A549 (cell line): ENCODE measurements around the gene TP73. TPM values are rescaled to one million over a fixed set of nuclear protein-coding genes. Genes with fewer than 3 reads are reported as not detected.

ENCODE experiments used
- ATAC-seq, 2 experiments: fragments of 200-7000 bp in 1 of 2; fragments of >200 bp in 1 of 2; cut with Nextera tagmentation in 1 of 2; cut with Tn5 transposase in 1 of 2; 3 replicates each; pipeline versions ENCODE4 v1.8.0 to v1.9.1; 2018 to 2020; ENCODE audit warnings: mild to moderate bottlenecking in 1 of 2, moderate library complexity in 1 of 2
- CTCF ChIA-PET: fragments of 300-600 bp; sonication (Branson Sonifier 250); formaldehyde crosslinking; extraction: SDS; loops from one replicate; lab custom pipeline; 2021; ENCODE audit warnings: antibody characterized with exemption, inconsistent platforms; lab: Yijun Ruan, JAX
- POLR2A ChIA-PET: fragments of 350-600 bp; formaldehyde crosslinking; extraction: SDS; loops from one replicate; lab custom pipeline; 2021; ENCODE audit warnings: antibody characterized with exemption, inconsistent platforms; lab: Yijun Ruan, JAX
- DNase-seq, 2 experiments: peaks; one replicate each; pipeline versions ENCODE4 v3.0.0 to v3.0.0-alpha.2; 2011 to 2016; ENCODE audit warnings: low read depth in 1 of 2, low spot score in 1 of 2
- FAIRE-seq: peaks from 2 replicates; lab custom pipeline; 2011; peaks lifted over from hg19 to GRCh38; lab: Jason Lieb, UNC
- H3K27ac ChIP-seq, 2 experiments: fragments of >200 bp; sonication (Bioruptor Twin); formaldehyde crosslinking; 3 replicates each; pipeline ENCODE4 v1.5.1; 2016 to 2017
- H3K4me1 ChIP-seq: fragments of >200 bp; sonication (Bioruptor Twin); formaldehyde crosslinking; 3 replicates; pipeline ENCODE4 v1.6.1; 2016
- H3K4me2 ChIP-seq: fragments of >200 bp; sonication (Bioruptor Twin); formaldehyde crosslinking; 3 replicates; pipeline ENCODE4 v1.6.1; 2016
- H3K4me3 ChIP-seq: fragments of >200 bp; sonication (Bioruptor Twin); formaldehyde crosslinking; 3 replicates; pipeline ENCODE4 v1.5.1; 2016
- H3K9me3 ChIP-seq: fragments of >200 bp; sonication (Bioruptor Twin); formaldehyde crosslinking; 3 replicates; pipeline ENCODE4 v1.6.1; 2016
- ATOH8 ChIP-seq: fragments of 250-450 bp; sonication (Bioruptor Pico); IDR thresholded peaks from 2 replicates; pipeline ENCODE4 v1.5.0; 2020; ENCODE audit warnings: low read depth, mild to moderate bottlenecking, moderate library complexity
- E2F6 ChIP-seq: IDR thresholded peaks from 2 replicates; pipeline ENCODE4 v1.6.1; 2012; ENCODE audit warnings: low read depth, borderline replicate concordance
- EHMT2 ChIP-seq: fragments of 200-600 bp; sonication (generic); IDR thresholded peaks from 2 replicates; pipeline ENCODE4 v1.6.1; 2016; ENCODE audit warnings: antibody characterized with exemption, low read depth, mild to moderate bottlenecking, moderate library complexity
- EP300 ChIP-seq, 2 experiments: fragments of >200 bp; sonication (Bioruptor Twin); formaldehyde crosslinking; IDR thresholded peaks; 2 replicates in 1 of 2; 3 replicates in 1 of 2; pipeline ENCODE4 v1.6.1; 2016 to 2017
- FOSB ChIP-seq: fragments of 250-450 bp; sonication (Bioruptor Pico); IDR thresholded peaks from 2 replicates; pipeline ENCODE4 v1.5.0; 2020; ENCODE audit warnings: mild to moderate bottlenecking, moderate library complexity
- FOXS1 ChIP-seq: fragments of 250-450 bp; sonication (Bioruptor Pico); IDR thresholded peaks from 2 replicates; pipeline ENCODE4 v1.5.0; 2020; ENCODE audit warnings: mild to moderate bottlenecking, moderate library complexity
- GATA3 ChIP-seq: IDR thresholded peaks from 2 replicates; pipeline ENCODE4 v1.6.1; 2012; ENCODE audit warnings: borderline replicate concordance
- HEYL ChIP-seq: fragments of 250-450 bp; sonication (Bioruptor Pico); IDR thresholded peaks from 2 replicates; pipeline ENCODE4 v1.8.0; 2021; ENCODE audit warnings: mild to moderate bottlenecking, moderate library complexity
- HOXB13 ChIP-seq: fragments of 250-450 bp; sonication (Bioruptor Pico); IDR thresholded peaks from 2 replicates; pipeline ENCODE4 v1.5.0; 2020; ENCODE audit warnings: low read depth, mild to moderate bottlenecking, moderate library complexity
- MAFK ChIP-seq: fragments of 450-650 bp; IDR thresholded peaks from 2 replicates; pipeline ENCODE4 v1.6.1; 2014; ENCODE audit not compliant: partially characterized antibody
- NFE2L2 ChIP-seq: fragments of 150-350 bp; conservative IDR thresholded peaks from 2 replicates; pipeline ENCODE4 v1.6.1; 2014; ENCODE audit warnings: low read length
- NR3C1 ChIP-seq: fragments of >200 bp; sonication (Bioruptor Twin); formaldehyde crosslinking; IDR thresholded peaks from 3 replicates; pipeline ENCODE4 v1.6.1; 2017
- POLR2A ChIP-seq: IDR thresholded peaks from 2 replicates; pipeline ENCODE4 v1.6.1; 2012; ENCODE audit warnings: mild to moderate bottlenecking, low read length
- RCOR1 ChIP-seq: fragments of 150-350 bp; IDR thresholded peaks from 2 replicates; pipeline ENCODE4 v1.6.1; 2014; ENCODE audit warnings: antibody characterized with exemption, low read length, low read depth
- RNF2 ChIP-seq: fragments of 200-600 bp; sonication (generic); IDR thresholded peaks from 2 replicates; pipeline ENCODE4 v1.6.1; 2016; ENCODE audit warnings: low read depth, mild to moderate bottlenecking, antibody characterized with exemption, moderate library complexity, borderline replicate concordance
- SREBF2 ChIP-seq: fragments of 450-650 bp; IDR thresholded peaks from 2 replicates; pipeline ENCODE4 v1.6.1; 2014; ENCODE audit warnings: mild to moderate bottlenecking, moderate library complexity
- ZC3H11A ChIP-seq: fragments of 450-650 bp; IDR thresholded peaks from 2 replicates; pipeline ENCODE4 v1.6.1; 2014; ENCODE audit warnings: antibody characterized with exemption, mild to moderate bottlenecking
- WGBS: methylation state at CpG from one replicate; pipeline ENCODE4 v1.1.6; 2017; ENCODE audit errors: missing lambda C conversion rate; 5-methylcytosine and 5-hydroxymethylcytosine counted together
- polyA plus RNA-seq, 4 experiments: library from polyadenylated mRNA; depleted of rRNA in 3 of 4; stranded (reverse); fragments of >200 nt; fragmentation: RNase III in 1 of 4; extraction: RNeasy Plus Mini Kit Qiagen cat#74134 plus additional on column Dnase treatment in 1 of 4; gene quantifications; 2 replicates in 3 of 4; 3 replicates in 1 of 4; pipeline ENCODE4 v1.2.3, GENCODE V29; 2011 to 2017
- TF ChIP-seq, protein P1 (sequence below): fragments of 450-650 bp; IDR thresholded peaks from 2 replicates; pipeline ENCODE4 v1.6.1; 2014; ENCODE audit warnings: antibody characterized with exemption

TP73 gene
- polyA plus RNA-seq, 2 of the 4 experiments (the other 2 are of a cell fraction): 0.01 to 0.25 TPM

DNA sequence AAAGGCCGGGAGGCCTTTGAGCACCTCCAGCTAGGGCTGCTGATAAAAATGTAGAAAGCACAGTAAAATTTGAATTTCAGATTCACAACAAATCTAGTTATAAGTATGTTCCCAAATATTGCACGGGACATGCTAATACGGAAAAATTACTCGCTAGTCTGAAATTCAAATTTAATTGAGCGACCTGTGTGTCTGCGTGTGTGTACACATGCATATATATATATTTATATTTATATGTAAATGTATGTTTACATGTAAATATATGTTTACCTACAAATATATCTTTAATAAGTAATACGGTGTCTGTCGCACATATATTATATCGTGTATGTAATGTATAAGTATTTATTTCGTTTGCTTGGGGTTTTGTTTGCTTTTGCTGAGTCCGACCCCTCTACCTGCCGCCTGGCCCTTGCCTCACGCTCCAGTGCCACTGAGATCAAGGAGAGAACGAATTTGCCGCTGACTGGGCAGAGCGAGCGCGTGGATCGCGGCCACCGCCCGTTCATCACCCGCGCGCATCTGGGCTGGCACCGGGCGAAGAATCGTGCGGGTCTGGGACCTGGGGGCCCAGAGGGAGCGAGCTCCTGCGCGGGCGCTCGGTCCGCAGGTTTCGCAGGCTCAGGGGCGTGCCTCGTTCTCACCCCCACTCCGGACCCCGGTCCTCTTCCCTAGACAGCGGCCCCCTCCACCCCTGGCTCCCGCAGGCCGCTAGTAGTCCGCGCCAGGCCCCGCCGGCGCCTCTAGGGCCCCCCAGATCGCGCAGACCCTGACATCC, 1.9 kb upstream of the TP73 start:
- Histone ChIP-seq H3K4me3 (peak overlapping the region; percentile 96; the same call in 2 of the 3 replicates), H3K27ac (no peak overlapping the region), H3K4me1 (peaks cover 11% of the 10 kb centered on the region; the same call in 2 of the 3 replicates)
- no peak for ATAC-seq
- CTCF ChIA-PET: interaction anchor here (0.9 kb wide), 1 partner anchor 197 kb away, joined by 3 read pairs; no protein-coding TSS in a partner anchor
- POLR2A ChIA-PET: no interaction called here
- TF ChIP-seq NR3C1: no peak
- no peak for TF ChIP-seq SREBF2
- no peak for TF ChIP-seq MAFK
- no peak for TF ChIP-seq RNF2
- TF ChIP-seq ATOH8: no peak
- no peak for TF ChIP-seq FOSB (CRISPR knock-in tag)
- TF ChIP-seq, all 56 proteins: peak for 0
- no peak for DNase-seq
- FAIRE-seq: no peak
- 81% methylated on average over 38 of the region's 50 CpGs for WGBS
- H3K9me3 ChIP-seq: no peaks in the 10 kb centered on the region
- peak overlapping the region; percentile 93; the same call in 2 of the 3 replicates for H3K4me2 ChIP-seq

DNA sequence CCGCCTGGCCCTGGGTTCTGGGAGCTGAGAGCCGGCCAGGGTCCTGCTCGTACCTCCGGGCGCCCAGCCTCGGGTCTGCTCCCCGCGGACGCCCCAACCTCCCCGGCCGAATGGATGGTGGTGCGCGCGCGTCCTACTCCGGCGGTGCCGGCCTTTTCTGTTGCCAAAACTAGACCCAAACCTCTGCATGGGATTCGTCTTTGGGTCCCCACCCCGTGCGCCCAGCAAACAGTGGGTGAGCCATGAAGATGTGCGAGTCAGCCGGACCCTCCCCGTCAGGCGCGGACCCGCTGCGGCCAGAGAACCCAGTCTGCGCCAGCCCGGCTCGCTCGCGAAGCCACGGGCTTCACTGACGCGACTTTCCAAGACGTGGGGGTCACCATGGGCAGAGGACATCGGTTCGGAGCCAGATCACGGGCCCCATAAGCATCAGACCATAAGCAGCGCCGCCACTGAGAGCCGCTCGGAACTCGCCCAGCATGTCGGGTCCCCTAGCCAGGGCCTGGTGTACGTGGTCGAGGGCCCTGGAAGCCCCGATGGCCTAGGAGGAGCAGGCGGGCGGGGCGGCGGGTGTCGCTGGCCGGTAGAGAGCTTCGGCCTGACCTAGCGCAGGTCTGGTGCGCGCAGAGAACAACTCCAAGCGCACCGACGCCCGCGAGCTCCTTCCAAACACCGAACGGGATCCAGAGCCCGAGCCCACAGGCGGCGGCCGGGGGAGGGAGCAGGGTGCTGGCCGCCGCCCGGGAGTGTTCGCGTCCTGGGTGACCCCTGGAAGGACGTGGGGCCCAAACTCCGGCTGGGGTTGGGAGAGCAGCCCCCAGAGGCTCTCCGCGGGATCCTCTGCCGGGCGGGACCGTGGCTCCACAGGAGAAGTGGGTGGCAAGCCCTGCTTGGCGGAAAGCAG, 1.0 kb upstream of the TP73 start:
- H3K4me1 ChIP-seq: peaks cover 11% of the 10 kb centered on the region; the same call in 2 of the 3 replicates
- H3K9me3 ChIP-seq: no peaks in the 10 kb centered on the region
- no peak for TF ChIP-seq MAFK
- no peak for TF ChIP-seq RNF2
- no peak for TF ChIP-seq EHMT2
- no peak for TF ChIP-seq NFE2L2
- no peak for FAIRE-seq
- peak overlapping the region; percentile 89 for H3K4me2 ChIP-seq
- WGBS: 76% methylated on average over 54 of the region's 83 CpGs
- CTCF ChIA-PET: no interaction called here
- POLR2A ChIA-PET: no interaction called here
- peak in 1 of 2 experiments; percentile 13; a peak in 3 of 6 replicates for ATAC-seq
- DNase-seq: peak in 1 of 2 experiments; percentile 19
- peak overlapping the region; percentile 46 for H3K4me3 ChIP-seq
- peak overlapping the region in 1 of 2 experiments; percentile 69; a peak in 2 of 6 replicates for H3K27ac ChIP-seq

DNA sequence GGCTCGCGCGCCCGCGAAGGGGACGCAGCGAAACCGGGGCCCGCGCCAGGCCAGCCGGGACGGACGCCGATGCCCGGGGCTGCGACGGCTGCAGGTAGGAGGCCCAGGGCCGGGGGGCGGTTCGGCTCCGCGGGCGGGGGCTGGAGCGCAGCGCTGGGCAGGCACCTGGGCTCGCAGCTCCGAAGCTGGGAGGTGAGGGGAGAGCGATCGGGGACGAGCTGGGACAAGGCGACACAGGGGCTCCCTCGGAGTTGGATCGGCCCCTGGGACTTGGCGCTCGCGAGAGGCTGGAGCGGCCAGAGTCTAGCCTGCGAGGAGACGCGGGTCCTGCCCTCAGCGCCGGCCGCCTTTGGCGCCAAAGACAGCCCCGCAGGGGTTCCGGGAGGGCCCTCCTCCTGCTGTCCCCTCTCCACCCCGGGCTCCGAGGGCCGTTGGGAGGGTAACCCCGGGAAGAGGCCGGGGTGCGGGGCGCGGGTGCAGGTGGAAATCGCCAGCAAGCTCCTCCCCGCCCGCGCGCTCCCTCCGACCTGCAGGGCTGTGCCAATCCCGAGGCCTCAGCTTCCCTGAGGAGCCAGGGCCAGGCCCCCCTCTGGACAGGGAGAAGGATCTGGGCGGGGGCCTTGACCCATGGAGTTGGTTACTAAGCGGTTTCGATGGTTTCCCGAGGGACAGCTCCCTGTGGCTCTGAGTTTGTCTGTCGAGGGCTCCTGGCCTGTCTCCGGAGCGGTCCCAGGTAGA, 401 bp downstream of the TP73 start:
- no CpG with 5 or more reads among the region's 68 CpGs for WGBS
- Histone ChIP-seq H3K4me1 (peaks cover 11% of the 10 kb centered on the region; the same call in 2 of the 3 replicates), H3K4me2 (peak overlapping the region; percentile 89), H3K9me3 (no peaks in the 10 kb centered on the region)
- ChIA-PET POLR2A (no interaction called here), CTCF (no interaction called here)
- no peak for FAIRE-seq
- DNase-seq: no peak
- TF ChIP-seq, protein P1, sequence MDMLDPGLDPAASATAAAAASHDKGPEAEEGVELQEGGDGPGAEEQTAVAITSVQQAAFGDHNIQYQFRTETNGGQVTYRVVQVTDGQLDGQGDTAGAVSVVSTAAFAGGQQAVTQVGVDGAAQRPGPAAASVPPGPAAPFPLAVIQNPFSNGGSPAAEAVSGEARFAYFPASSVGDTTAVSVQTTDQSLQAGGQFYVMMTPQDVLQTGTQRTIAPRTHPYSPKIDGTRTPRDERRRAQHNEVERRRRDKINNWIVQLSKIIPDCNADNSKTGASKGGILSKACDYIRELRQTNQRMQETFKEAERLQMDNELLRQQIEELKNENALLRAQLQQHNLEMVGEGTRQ: no peak
- TF ChIP-seq POLR2A (no peak), ZC3H11A (no peak), SREBF2 (no peak), EP300 (IDR thresholded peaks at IDR 0.05) (no peak), FOXS1 (CRISPR knock-in tag) (no peak), HEYL (CRISPR knock-in tag) (no peak), HOXB13 (CRISPR knock-in tag) (no peak), NR3C1 (no peak), GATA3 (no peak), E2F6 (no peak), RCOR1 (no peak)
- TF ChIP-seq, all 56 proteins: peak for 0
- peak in 1 of 2 experiments; percentile 31; a peak in 4 of 6 replicates for ATAC-seq
- peak overlapping the region; percentile 46 for H3K4me3 ChIP-seq
- H3K27ac ChIP-seq: peak overlapping the region in 1 of 2 experiments; percentile 69; a peak in 3 of 6 replicates
